DOHH2 (cell line): Measurements from ENCODE around the gene PRDM16.

Source experiments
- H3F3A ChIP-seq: fragments of 200-600 bp; sonication (generic), shearing (Covaris generic); 2 replicates; pipeline ENCODE4 v1.6.0; 2016; ENCODE audit warnings: antibody characterized with exemption, mild to moderate bottlenecking; ENCODE audit not compliant: control insufficient read depth, insufficient read depth
- H3K27ac ChIP-seq: fragments of 200-600 bp; sonication (generic); 2 replicates; pipeline ENCODE4 v1.5.1; 2014; ENCODE audit warnings: low read depth, mild to moderate bottlenecking, low read length, moderate library complexity
- H3K27me3 ChIP-seq: fragments of 200-600 bp; sonication (generic); 2 replicates; pipeline ENCODE4 v1.6.1; 2014; ENCODE audit warnings: mild to moderate bottlenecking, low read length, mixed read lengths; ENCODE audit not compliant: control insufficient read depth
- H3K36me3 ChIP-seq: fragments of 200-600 bp; sonication (generic); 2 replicates; pipeline ENCODE4 v1.6.1; 2014; ENCODE audit warnings: mild to moderate bottlenecking, low read length, moderate library complexity, mixed read lengths; ENCODE audit not compliant: control insufficient read depth
- H3K4me1 ChIP-seq: fragments of 200-600 bp; sonication (generic); 2 replicates; pipeline ENCODE4 v1.6.1; 2014; ENCODE audit warnings: mild to moderate bottlenecking, low read length, mixed read lengths; ENCODE audit not compliant: control insufficient read depth
- H3K4me2 ChIP-seq: fragments of 200-600 bp; sonication (generic); 2 replicates; pipeline ENCODE4 v1.6.0; 2014; ENCODE audit warnings: mild to moderate bottlenecking, low read length, moderate library complexity
- H3K4me3 ChIP-seq: fragments of 200-600 bp; sonication (generic); 2 replicates; pipeline ENCODE4 v1.5.1; 2014; ENCODE audit warnings: mild to moderate bottlenecking, low read length, mixed read lengths
- H3K79me2 ChIP-seq: fragments of 200-600 bp; sonication (generic); 2 replicates; pipeline ENCODE4 v1.6.1; 2014; ENCODE audit warnings: mild to moderate bottlenecking, low read length, mixed read lengths; ENCODE audit not compliant: control insufficient read depth
- H3K9me2 ChIP-seq: fragments of 200-600 bp; sonication (generic); replicated peaks from 2 replicates; pipeline ENCODE4 v1.6.1; 2014; ENCODE audit warnings: mild to moderate bottlenecking, low read length, mixed read lengths; ENCODE audit not compliant: control insufficient read depth
- H3K9me3 ChIP-seq: fragments of 200-600 bp; sonication (generic); 2 replicates; pipeline ENCODE4 v1.6.1; 2014; ENCODE audit warnings: antibody characterized with exemption, low read length, mixed read lengths; ENCODE audit not compliant: control insufficient read depth, insufficient read depth
- H4K20me1 ChIP-seq: fragments of 200-600 bp; sonication (generic); 2 replicates; pipeline ENCODE4 v1.6.0; 2014; ENCODE audit warnings: low read depth, mild to moderate bottlenecking, antibody characterized with exemption, low read length, moderate library complexity; ENCODE audit not compliant: control insufficient read depth, insufficient read depth
- CTCF ChIP-seq: fragments of 200-600 bp; sonication (generic); IDR thresholded peaks from one replicate; pipeline ENCODE4 v1.5.1; 2014; ENCODE audit warnings: antibody characterized with exemption, mild to moderate bottlenecking, low read depth, low read length; ENCODE audit not compliant: poor library complexity, severe bottlenecking
- EZH2phosphoT487 ChIP-seq: fragments of 200-600 bp; sonication (generic); IDR thresholded peaks from 2 replicates; pipeline ENCODE4 v1.6.1; 2017; ENCODE audit warnings: borderline replicate concordance, mild to moderate bottlenecking, antibody characterized with exemption, low read length, moderate library complexity, mixed read lengths

PRDM16 gene

GRCh38 chr1:3207217-3207848 lies 138.3 kb downstream of the PRDM16 start:
- H3F3A ChIP-seq: no peaks in the 10 kb centered on the region
- no peak overlapping the region for H3K4me3 ChIP-seq
- no peak overlapping the region for H3K27ac ChIP-seq
- no peaks in the 10 kb centered on the region for H3K9me3 ChIP-seq
- no peaks in the 10 kb centered on the region for H4K20me1 ChIP-seq
- no peaks in the 10 kb centered on the region for H3K9me2 ChIP-seq
- no peaks in the 10 kb centered on the region for H3K79me2 ChIP-seq
- H3K27me3 ChIP-seq: no peaks in the 10 kb centered on the region
- H3K36me3 ChIP-seq: no peaks in the 10 kb centered on the region
- no peaks in the 10 kb centered on the region for H3K4me1 ChIP-seq
- no peak for TF ChIP-seq EZH2phosphoT487
- TF ChIP-seq CTCF: no peak
- H3K4me2 ChIP-seq: no peak overlapping the region

GRCh38 chr1:3208819-3209200 lies 139.8 kb downstream of the PRDM16 start:
- no peaks in the 10 kb centered on the region for H3K27me3 ChIP-seq
- H3K4me1 ChIP-seq: no peaks in the 10 kb centered on the region
- no peak overlapping the region for H3K4me2 ChIP-seq
- H3F3A ChIP-seq: no peaks in the 10 kb centered on the region
- TF ChIP-seq CTCF: no peak
- no peak for TF ChIP-seq EZH2phosphoT487
- H4K20me1 ChIP-seq: no peaks in the 10 kb centered on the region
- H3K79me2 ChIP-seq: no peaks in the 10 kb centered on the region
- no peaks in the 10 kb centered on the region for H3K9me2 ChIP-seq
- H3K4me3 ChIP-seq: no peak overlapping the region
- no peaks in the 10 kb centered on the region for H3K9me3 ChIP-seq
- no peaks in the 10 kb centered on the region for H3K36me3 ChIP-seq
- H3K27ac ChIP-seq: no peak overlapping the region

- no peak overlapping the region for H3K4me3 ChIP-seq
- H3K79me2 ChIP-seq: no peaks in the 10 kb centered on the region
- no peak for TF ChIP-seq CTCF
- no peak for TF ChIP-seq EZH2phosphoT487
- no peaks in the 10 kb centered on the region for H3F3A ChIP-seq
- no peaks in the 10 kb centered on the region for H3K9me3 ChIP-seq
- H3K36me3 ChIP-seq: no peaks in the 10 kb centered on the region
- H3K9me2 ChIP-seq: no peaks in the 10 kb centered on the region
- H4K20me1 ChIP-seq: no peaks in the 10 kb centered on the region
- no peak overlapping the region for H3K27ac ChIP-seq
- no peaks in the 10 kb centered on the region for H3K4me1 ChIP-seq
- H3K4me2 ChIP-seq: no peak overlapping the region
- H3K27me3 ChIP-seq: no peaks in the 10 kb centered on the region
Observed at GRCh38 chr1:3209201-3209600, 140.2 kb downstream of the PRDM16 start.
